Breast epithelium (tissue), 3 donors: Measurements from ENCODE around the gene BZW2.

Source experiments
- CTCF ChIP-seq, 3 donors: fragments of 450-650 bp; IDR thresholded peaks; one replicate each; pipeline ENCODE4 v1.5.1; 2016 to 2017; ENCODE audit warnings: antibody characterized with exemption in 3 of 3, mild to moderate bottlenecking in 3 of 3, moderate library complexity in 3 of 3
- POLR2A ChIP-seq: fragments of 450-650 bp; IDR thresholded peaks from one replicate; pipeline ENCODE4 v1.6.1; 2016; ENCODE audit warnings: antibody characterized with exemption, mild to moderate bottlenecking, moderate library complexity
- POLR2AphosphoS5 ChIP-seq, 3 donors: sonication (generic); formaldehyde crosslinking; IDR thresholded peaks; one replicate each; pipeline ENCODE4 v1.6.1; 2017; ENCODE audit warnings: antibody characterized with exemption in 3 of 3

- TF ChIP-seq CTCF (IDR thresholded peaks at IDR 0.05) (no peak), POLR2A (no peak), POLR2AphosphoS5 (IDR thresholded peaks at IDR 0.05) (no peak)
Observed at GRCh38 chr7:16693601-16694318, 47.8 kb downstream of the BZW2 start.
